HG03196 (cell line): ENCODE data around the gene ATF6.

Source experiments
- ATAC-seq: cut with Tn5 transposase; IDR thresholded peaks from one replicate; pipeline ENCODE4 v1.9.1; 2021; ENCODE audit not compliant: unreplicated experiment

The ATF6 gene

GRCh38 chr1:161885003-161885402 lies 118.9 kb downstream of the ATF6 start:
- ATAC-seq: no peak

GRCh38 chr1:161885759-161886158 lies 119.6 kb downstream of the ATF6 start:
- no peak for ATAC-seq

- ATAC-seq: no peak
Measured at GRCh38 chr1:161886589-161886988, 120.5 kb downstream of the ATF6 start.

- no peak for ATAC-seq
Measured at GRCh38 chr1:161887730-161888287, 121.7 kb downstream of the ATF6 start.

DNA sequence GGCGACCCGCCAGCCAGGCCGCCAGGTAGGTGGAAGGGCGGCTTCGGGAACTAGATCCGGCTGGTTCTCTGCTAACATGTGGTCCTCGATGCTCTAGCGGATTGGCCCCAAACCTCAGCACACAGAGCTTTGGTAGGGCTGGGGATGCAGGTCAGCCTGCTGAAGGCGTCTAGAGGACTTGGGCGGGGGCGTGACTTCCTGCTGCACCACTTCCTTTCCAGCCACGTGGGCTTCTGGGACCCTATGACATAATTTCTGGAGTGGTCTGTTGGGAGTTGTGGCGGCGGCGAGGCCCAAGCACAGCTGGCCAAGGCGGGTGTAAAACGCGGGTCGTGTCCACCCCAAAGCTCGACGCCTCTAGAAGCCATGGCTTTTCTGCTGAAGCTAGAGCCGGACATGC lies 124.5 kb downstream of the ATF6 start:
- no peak for ATAC-seq

- no peak for ATAC-seq
Measured at GRCh38 chr1:161899091-161899490, 133.0 kb downstream of the ATF6 start.

DNA sequence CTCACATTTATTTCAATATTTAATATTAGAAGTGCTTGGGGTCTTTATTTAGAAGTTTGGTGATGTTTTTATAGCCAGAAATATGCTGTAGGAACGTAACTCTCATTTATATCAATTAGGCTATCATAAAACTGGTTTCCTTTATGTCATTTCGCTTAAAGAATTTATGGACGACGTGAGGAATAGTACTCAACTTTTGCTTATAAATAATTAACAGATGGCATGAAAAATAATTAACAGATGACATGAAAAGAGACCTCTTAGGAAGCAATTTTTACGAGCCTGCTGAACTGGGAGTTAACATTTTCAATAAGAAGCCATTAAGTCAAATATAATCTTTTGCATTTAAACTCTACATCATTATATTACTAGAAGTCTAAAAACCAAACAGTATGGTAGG lies 134.0 kb downstream of the ATF6 start:
- ATAC-seq: no peak

- ATAC-seq: no peak
Measured at GRCh38 chr1:161902182-161902581, 136.1 kb downstream of the ATF6 start.

DNA sequence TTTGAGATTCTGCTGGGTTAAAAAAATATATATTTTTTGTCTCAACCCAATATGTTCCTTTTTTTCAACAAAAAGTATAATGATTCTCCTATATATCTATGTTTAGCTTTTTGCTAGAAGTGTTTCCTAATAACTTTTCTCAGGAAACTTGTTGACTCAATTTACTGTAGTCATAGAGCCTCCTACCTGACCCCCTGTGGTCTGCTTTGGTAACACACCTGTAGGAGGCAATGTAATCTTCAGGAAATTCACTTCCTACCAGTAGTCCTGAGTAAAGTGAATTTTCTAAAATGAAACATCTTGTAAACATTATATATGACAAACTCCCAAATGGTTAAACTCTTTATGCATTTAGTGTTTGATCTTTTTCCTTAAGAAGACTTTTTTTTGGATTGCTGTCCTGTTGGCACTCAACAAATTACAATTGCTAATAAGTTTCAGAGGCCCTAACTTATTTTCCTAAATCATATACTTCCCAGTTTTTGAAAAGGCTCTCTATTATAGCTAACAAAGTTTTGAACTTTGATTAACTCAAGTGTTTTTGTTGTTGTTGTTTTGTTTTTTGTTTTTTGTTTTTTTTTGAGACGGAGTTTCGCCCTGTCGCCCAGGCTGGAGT lies 139.3 kb downstream of the ATF6 start:
- no peak for ATAC-seq

DNA sequence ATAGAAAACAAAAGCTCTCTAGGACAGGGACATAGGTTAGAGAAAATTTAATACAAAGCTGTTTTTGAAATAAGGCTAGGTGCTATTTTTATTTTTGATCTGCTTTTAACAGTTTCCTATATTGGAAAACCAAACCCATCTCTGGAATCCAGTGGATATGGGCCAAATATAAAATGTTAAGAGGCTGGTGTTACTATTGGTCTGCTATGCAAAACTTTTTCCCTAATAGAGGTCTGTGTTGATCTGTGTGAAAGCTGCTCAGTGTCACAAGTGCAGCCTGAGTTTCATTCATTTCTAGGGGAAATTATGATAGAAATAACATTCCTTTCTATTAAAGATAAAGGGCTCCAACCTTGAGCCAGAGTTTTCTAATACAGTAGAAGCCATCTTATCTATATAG lies 141.1 kb downstream of the ATF6 start:
- ATAC-seq: no peak

- ATAC-seq: no peak
Measured at GRCh38 chr1:161908264-161908663, 142.1 kb downstream of the ATF6 start.

GRCh38 chr1:161910604-161911003 lies 144.5 kb downstream of the ATF6 start:
- no peak for ATAC-seq

- ATAC-seq: no peak
Measured at GRCh38 chr1:161913482-161914140, 147.5 kb downstream of the ATF6 start.

GRCh38 chr1:161914595-161914994 lies 148.5 kb downstream of the ATF6 start:
- ATAC-seq: no peak

DNA sequence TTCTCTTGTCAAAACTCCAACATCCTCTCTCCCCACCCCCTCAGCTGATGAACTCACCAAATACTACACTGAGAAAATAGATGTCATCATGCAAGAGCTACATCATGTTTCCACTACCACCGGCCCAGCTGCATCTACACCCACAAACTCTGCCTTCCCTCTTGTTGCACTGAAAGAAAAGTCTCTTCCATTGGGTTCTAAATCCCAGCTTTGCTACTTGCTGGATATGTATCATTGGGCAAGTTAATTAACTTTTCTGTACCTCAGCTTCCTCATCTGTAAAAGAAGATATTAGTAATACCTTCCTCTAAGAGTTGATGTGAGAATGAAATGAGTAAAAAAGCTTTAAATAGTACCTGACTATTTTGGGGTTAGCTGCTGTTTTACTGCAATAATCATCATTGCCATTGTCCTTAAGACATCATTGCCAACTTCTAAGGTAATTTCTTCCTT lies 149.0 kb downstream of the ATF6 start:
- peak; percentile 52 for ATAC-seq

GRCh38 chr1:161915978-161916377 lies 149.9 kb downstream of the ATF6 start:
- ATAC-seq: no peak

DNA sequence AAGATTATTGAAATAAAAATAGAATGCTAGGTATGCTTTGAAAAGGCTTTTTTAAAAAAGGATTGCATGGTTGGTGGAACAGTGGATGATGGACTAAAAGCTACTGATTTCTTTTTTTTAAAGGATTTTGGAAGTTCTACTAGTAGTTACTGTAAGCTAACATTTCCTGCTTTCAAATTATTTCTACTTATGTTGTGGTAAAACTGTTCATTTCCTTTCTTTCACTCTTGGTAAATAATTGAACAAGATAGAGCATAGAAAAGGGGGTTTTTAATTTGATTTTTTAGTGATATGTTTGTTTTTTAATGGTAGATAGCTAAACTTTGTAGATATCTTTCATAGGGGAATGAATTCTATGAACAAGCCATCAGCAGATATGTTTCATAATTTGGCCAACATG lies 153.1 kb downstream of the ATF6 start:
- ATAC-seq: no peak

DNA sequence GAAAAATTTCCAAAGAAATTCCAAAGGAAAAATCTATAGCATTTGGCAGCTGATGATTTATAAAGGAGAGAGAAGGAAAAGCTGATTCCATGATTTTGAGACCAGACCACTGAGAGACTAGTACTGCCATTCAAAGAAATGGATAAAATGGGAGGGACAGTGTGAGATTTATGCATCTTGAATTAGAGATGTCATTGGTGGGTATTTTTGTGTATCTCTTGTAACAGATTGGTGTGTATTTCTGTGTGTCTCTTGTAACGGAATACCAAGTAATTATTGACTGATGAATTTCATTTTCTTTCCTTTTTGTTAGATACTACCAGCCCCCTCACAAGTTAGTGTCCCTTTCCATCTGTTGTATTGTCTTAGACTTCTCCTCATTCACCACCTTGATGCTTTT lies 155.4 kb downstream of the ATF6 start:
- no peak for ATAC-seq

GRCh38 chr1:161921990-161922389 lies 155.9 kb downstream of the ATF6 start:
- no peak for ATAC-seq

DNA sequence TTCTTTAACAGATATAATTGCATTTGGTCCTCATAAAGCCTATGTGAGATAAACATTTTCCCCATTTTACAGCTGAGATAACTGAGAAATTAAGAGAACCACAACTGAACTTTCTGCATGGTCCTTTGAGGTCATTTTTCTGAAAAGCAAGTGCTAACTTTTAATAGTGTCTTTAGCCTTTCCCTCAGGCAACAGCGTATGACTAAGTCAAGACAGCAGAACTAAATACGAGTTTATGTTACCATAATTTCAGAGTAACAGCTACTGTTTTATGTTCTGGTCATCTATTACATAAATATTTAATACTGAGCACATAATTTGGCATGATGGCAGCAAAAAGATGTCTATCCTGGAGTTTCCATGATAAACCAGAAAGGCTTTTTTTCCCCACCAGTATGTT lies 161.9 kb downstream of the ATF6 start:
- no peak for ATAC-seq

- no peak for ATAC-seq
Measured at GRCh38 chr1:161929137-161929536, 163.0 kb downstream of the ATF6 start.

- no peak for ATAC-seq
Measured at GRCh38 chr1:161930064-161930463, 163.9 kb downstream of the ATF6 start.

DNA sequence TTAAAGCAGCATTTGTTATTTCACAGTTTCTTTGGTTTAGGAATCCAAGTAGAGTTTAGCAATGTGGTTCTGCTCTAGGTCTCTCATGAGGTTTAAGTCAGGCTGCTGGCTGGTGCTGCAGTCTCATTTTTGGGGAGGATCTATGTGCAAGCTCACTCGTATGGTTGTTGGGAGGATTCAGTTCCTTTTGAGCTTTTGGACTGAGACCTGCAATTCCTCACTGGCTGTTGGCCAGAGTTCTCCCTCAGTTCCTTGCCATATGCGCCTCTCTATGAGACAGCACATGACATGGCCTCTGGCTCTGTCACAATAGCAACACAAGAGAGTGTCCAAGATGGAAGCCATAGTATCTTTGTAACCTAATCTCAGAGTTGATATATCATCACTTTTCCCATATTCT lies 166.5 kb downstream of the ATF6 start:
- no peak for ATAC-seq
